GM12892 (cell line): Measurements from ENCODE around the gene NRXN2.

Experiments used
- POLR2A ChIP-seq: IDR thresholded peaks from 2 replicates; pipeline ENCODE4 v1.6.1; 2011; ENCODE audit warnings: low read depth, low read length, control low read depth
- POLR2AphosphoS5 ChIP-seq: IDR thresholded peaks from 2 replicates; pipeline ENCODE4 v1.6.1; 2011; ENCODE audit warnings: low read depth, low read length, control low read depth

- TF ChIP-seq POLR2AphosphoS5: no peak
- TF ChIP-seq POLR2A: no peak
Measured at GRCh38 chr11:64605244-64605560, 117.8 kb downstream of the NRXN2 start.
